Tibial nerve (tissue), 4 donors: Measurements from ENCODE around the gene ASTN2.

ENCODE experiments used
- EP300 ChIP-seq, 2 donors: sonication (generic); formaldehyde crosslinking; IDR thresholded peaks; one replicate each; pipeline ENCODE4 v1.6.1; 2017; ENCODE audit warnings: antibody characterized with exemption in 2 of 2, mild to moderate bottlenecking in 1 of 2
- POLR2A ChIP-seq, 2 donors: fragments of 450-650 bp; IDR thresholded peaks; one replicate each; pipeline ENCODE4 v1.6.1; 2017; ENCODE audit warnings: antibody characterized with exemption in 2 of 2, mild to moderate bottlenecking in 2 of 2, moderate library complexity in 2 of 2
- TF ChIP-seq, protein P1 (sequence below), 5 experiments: fragments of 200-600 bp in 3 of 5; fragments of 450-650 bp in 2 of 5; sonication (generic) in 3 of 5; IDR thresholded peaks; one replicate each; pipeline ENCODE4 v1.5.1; 2016 to 2019; ENCODE audit warnings: antibody characterized with exemption in 5 of 5, mild to moderate bottlenecking in 3 of 5, moderate library complexity in 2 of 5

DNA sequence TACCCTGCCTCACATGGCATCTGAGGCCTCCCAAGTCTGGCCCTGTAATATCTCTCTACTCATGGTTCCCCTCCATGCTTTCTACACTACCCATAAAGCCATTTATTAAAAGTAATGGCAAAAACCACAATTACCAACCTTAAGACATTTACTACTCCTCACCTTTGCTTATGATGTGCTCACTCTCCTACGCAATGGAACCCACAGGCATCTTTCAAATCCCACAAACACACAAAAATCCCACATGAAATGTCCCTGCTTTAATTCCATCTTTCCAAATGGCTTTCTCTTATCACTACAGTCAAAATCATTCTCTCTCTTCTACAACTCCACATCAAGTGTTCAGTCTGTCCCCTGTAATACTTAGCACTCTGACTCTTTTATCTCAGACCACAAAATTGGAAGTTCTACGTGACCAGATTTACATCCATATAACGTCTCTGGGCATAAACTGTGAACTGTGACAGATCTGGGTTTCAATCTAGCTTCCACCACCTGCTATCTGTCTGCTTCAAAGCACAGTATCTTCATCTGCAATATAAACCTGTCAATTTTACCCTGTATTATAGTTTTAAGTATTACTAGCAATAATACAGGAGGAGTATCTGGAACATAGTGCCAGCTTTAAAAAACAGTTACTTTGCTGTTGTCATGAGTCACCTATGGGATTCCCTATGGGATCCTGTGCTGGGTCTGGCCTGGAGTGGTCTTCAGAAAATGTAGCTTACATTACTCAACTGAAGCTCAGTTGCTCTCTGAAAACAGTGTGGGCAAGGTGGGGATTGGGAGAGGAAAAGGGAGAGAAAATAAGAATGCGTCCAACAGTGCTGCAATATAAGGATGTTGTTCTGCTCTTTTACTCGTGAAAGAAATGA lies 864.8 kb downstream of the ASTN2 start:
- TF ChIP-seq, protein P1, sequence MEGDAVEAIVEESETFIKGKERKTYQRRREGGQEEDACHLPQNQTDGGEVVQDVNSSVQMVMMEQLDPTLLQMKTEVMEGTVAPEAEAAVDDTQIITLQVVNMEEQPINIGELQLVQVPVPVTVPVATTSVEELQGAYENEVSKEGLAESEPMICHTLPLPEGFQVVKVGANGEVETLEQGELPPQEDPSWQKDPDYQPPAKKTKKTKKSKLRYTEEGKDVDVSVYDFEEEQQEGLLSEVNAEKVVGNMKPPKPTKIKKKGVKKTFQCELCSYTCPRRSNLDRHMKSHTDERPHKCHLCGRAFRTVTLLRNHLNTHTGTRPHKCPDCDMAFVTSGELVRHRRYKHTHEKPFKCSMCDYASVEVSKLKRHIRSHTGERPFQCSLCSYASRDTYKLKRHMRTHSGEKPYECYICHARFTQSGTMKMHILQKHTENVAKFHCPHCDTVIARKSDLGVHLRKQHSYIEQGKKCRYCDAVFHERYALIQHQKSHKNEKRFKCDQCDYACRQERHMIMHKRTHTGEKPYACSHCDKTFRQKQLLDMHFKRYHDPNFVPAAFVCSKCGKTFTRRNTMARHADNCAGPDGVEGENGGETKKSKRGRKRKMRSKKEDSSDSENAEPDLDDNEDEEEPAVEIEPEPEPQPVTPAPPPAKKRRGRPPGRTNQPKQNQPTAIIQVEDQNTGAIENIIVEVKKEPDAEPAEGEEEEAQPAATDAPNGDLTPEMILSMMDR (IDR thresholded peaks at IDR 0.05): no peak
- TF ChIP-seq POLR2A (IDR thresholded peaks at IDR 0.05) (no peak), EP300 (IDR thresholded peaks at IDR 0.05) (no peak)
